CD4-positive, alpha-beta T cell (primary cell): ENCODE results near the gene CDH4. TPM values are rescaled to one million over a fixed set of nuclear protein-coding genes. Genes with fewer than 3 reads are reported as not detected.

Experiments
- ATAC-seq: fragments of 200-7000 bp; cut with Tn5 transposase; one replicate; pipeline ENCODE4 v1.10.0; 2022; ENCODE audit warnings: mild to moderate bottlenecking; ENCODE audit not compliant: poor library complexity
- CTCF ChIA-PET: fragments of 350-600 bp; sonication (Branson Sonifier 250); formaldehyde crosslinking; loops from one replicate; lab custom pipeline; 2021; ENCODE audit warnings: antibody characterized with exemption, inconsistent platforms; lab: Charles Lee
- POLR2A ChIA-PET: fragments of 350-600 bp; sonication (Branson Sonifier 250); formaldehyde crosslinking; loops from one replicate; lab custom pipeline; 2021; ENCODE audit warnings: antibody characterized with exemption, inconsistent platforms; lab: Charles Lee
- DNase-seq, 14 experiments: peaks; one replicate each; pipeline ENCODE4 v3.0.0-alpha.2; 2013 to 2020; ENCODE audit warnings: mixed read lengths in 2 of 14
- H3K27ac ChIP-seq, 2 donors: one replicate each; pipeline versions ENCODE4 v1.5.1 to v1.7.0; 2013; ENCODE audit warnings: low read length in 2 of 2, low read depth in 1 of 2, mild to moderate bottlenecking in 1 of 2
- H3K27me3 ChIP-seq, 2 experiments: 1 replicate in 1 of 2; 2 replicates in 1 of 2; pipeline versions ENCODE4 v1.6.1 to v1.7.0; 2013; ENCODE audit warnings: low read length in 2 of 2, control low read depth in 1 of 2, mild to moderate bottlenecking in 1 of 2, moderate library complexity in 1 of 2; ENCODE audit not compliant: insufficient read depth in 2 of 2, control insufficient read depth in 1 of 2
- H3K36me3 ChIP-seq: one replicate; pipeline ENCODE4 v1.6.1; 2013; ENCODE audit warnings: low read length, control low read depth; ENCODE audit not compliant: insufficient read depth
- H3K4me1 ChIP-seq: one replicate; pipeline ENCODE4 v1.6.1; 2013; ENCODE audit warnings: low read length, control low read depth; ENCODE audit not compliant: insufficient read depth
- H3K4me3 ChIP-seq: one replicate; pipeline ENCODE4 v1.5.1; 2013; ENCODE audit warnings: mild to moderate bottlenecking, low read length, moderate library complexity
- H3K9me3 ChIP-seq, 2 experiments: 1 replicate in 1 of 2; 2 replicates in 1 of 2; pipeline versions ENCODE4 v1.6.1 to v1.7.0; 2013; ENCODE audit warnings: low read length in 2 of 2, mild to moderate bottlenecking in 2 of 2, control low read depth in 1 of 2, moderate library complexity in 1 of 2; ENCODE audit not compliant: control insufficient read depth in 1 of 2, insufficient read depth in 1 of 2
- H3K27ac Mint-ChIP-seq: one replicate; pipeline ENCODE4 v1.8.0; 2020; ENCODE audit warnings: mixed read lengths
- H3K27me3 Mint-ChIP-seq: one replicate; pipeline ENCODE4 v1.8.0; 2021; ENCODE audit warnings: mixed read lengths
- H3K36me3 Mint-ChIP-seq: one replicate; pipeline ENCODE4 v1.8.0; 2021; ENCODE audit warnings: low read depth, mixed read lengths
- H3K4me1 Mint-ChIP-seq: one replicate; pipeline ENCODE4 v1.8.0; 2021; ENCODE audit warnings: low read depth, mixed read lengths
- H3K4me3 Mint-ChIP-seq: one replicate; pipeline ENCODE4 v1.8.0; 2020; ENCODE audit warnings: mild to moderate bottlenecking, mixed read lengths
- H3K9me3 Mint-ChIP-seq: one replicate; pipeline ENCODE4 v1.8.0; 2020; ENCODE audit warnings: mixed read lengths
- intact Hi-C, 2 experiments: fragments of 100-400 bp; cut with DNase I in 1 of 2; cut with micrococcal nuclease in 1 of 2; formaldehyde crosslinking; loops; one replicate each; pipeline versions ENCODE4 v1.15.1 to v1.9.0; 2023 to 2025; cut with DNase I, micrococcal nuclease
- total RNA-seq, 174 experiments: library from RNA in 2 of 174; stranded (reverse) in 2 of 174; gene quantifications; one replicate each; pipeline ENCODE4 v1.2.3 and lab custom pipeline; 2021 to 2026
- TF ChIP-seq, protein P1 (sequence below): fragments of 200-600 bp; IDR thresholded peaks from one replicate; pipeline ENCODE4 v1.8.0; 2022; ENCODE audit warnings: antibody characterized with exemption, mild to moderate bottlenecking

The CDH4 gene
- total RNA-seq, 2 experiments from 2014 or later, result 0.11 TPM

DNA sequence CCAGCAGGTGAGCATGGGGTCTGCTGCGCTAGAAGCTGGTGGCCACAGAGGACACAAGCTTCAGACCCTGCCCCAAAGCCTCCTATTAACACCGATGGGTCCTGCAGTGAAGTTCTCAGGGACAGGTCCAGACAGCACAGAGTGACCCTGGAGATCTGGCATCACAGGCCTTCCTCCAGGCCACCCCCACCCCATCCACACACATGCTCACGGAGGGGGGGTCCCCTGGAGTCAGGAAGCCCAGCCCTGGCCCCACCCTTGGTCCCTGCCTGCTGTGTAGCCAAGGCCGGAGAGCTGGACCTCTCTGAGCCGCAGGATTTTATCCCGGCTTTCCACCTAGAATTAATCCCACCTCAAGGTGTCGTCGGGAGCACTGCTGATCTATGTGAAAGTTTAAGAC, 646.3 kb downstream of the CDH4 start:
- ATAC-seq (no peak), DNase-seq (no peak)
- Histone ChIP-seq H3K36me3 (no peaks in the 10 kb centered on the region), H3K4me3 (no peak overlapping the region), H3K27me3 (no peaks in the 10 kb centered on the region), H3K4me1 (peaks cover 2% of the 10 kb centered on the region), H3K9me3 (peaks cover 0 to 6% of the 10 kb centered on the region in 2 experiments), H3K27ac (no peak overlapping the region)
- TF ChIP-seq, protein P1, sequence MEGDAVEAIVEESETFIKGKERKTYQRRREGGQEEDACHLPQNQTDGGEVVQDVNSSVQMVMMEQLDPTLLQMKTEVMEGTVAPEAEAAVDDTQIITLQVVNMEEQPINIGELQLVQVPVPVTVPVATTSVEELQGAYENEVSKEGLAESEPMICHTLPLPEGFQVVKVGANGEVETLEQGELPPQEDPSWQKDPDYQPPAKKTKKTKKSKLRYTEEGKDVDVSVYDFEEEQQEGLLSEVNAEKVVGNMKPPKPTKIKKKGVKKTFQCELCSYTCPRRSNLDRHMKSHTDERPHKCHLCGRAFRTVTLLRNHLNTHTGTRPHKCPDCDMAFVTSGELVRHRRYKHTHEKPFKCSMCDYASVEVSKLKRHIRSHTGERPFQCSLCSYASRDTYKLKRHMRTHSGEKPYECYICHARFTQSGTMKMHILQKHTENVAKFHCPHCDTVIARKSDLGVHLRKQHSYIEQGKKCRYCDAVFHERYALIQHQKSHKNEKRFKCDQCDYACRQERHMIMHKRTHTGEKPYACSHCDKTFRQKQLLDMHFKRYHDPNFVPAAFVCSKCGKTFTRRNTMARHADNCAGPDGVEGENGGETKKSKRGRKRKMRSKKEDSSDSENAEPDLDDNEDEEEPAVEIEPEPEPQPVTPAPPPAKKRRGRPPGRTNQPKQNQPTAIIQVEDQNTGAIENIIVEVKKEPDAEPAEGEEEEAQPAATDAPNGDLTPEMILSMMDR, result no peak
- H3K9me3 Mint-ChIP-seq, result no peaks in the 10 kb centered on the region
- no peak overlapping the region for H3K4me3 Mint-ChIP-seq
- no peaks in the 10 kb centered on the region for H3K36me3 Mint-ChIP-seq
- POLR2A ChIA-PET, result no interaction called here
- H3K27ac Mint-ChIP-seq, result no peak overlapping the region
- H3K4me1 Mint-ChIP-seq, result no peaks in the 10 kb centered on the region
- intact Hi-C loops, result no loop called here
- peaks cover 4% of the 10 kb centered on the region for H3K27me3 Mint-ChIP-seq
- CTCF ChIA-PET, result no interaction called here

DNA sequence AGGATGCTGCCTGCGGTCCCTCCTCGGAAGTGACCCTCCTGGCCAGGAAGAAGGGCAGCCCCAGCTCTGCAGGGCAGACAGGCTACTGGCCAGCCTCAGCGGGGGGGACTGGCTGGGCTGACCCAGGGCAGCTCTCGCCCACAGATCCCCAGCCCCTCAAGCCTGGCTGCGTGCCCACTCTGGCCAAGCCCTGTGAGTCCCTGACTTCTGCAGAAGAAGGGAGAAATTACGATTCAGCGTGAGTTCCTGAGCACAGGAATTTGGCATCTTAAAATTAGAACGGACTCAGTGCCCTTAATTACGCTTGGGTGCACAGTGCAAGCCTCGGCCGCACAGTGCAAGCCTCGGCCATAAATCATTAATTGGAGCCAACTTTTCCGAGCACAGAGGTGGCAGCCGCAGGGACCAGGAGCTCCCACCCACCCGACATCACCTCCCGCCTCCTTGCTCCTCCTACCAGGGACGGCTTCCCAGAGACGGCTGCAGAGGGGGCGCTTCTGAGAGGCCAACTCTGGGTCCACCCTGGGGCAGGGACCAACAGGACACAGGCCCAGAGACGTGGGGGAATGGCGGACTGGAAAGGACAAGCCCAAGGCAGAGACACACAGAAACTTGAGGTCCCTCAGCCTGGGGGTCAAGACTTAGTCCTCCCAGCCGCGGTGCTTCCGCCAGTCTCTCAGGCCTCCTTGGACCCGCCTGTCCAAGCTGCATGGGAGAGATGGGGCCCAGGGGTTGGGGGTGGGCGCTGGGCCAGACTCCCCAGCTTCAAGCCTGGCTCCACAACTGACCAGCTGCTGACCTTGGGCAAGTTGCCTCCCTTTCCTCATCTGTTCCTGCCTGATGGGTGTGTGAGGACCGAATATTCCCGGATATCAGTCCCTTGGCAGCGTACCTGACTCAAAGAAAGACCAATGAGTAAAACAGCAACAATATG, 648.2 kb downstream of the CDH4 start:
- H3K9me3 ChIP-seq, result peaks cover 0 to 14% of the 10 kb centered on the region in 2 experiments
- POLR2A ChIA-PET, result no interaction called here
- ATAC-seq (no peak), DNase-seq (no peak)
- no peaks in the 10 kb centered on the region for H3K36me3 Mint-ChIP-seq
- no peak overlapping the region for H3K4me3 Mint-ChIP-seq
- TF ChIP-seq, protein P1, result no peak
- H3K27ac Mint-ChIP-seq, result no peak overlapping the region
- peaks cover 4% of the 10 kb centered on the region for H3K27me3 Mint-ChIP-seq
- CTCF ChIA-PET, result no interaction called here
- H3K9me3 Mint-ChIP-seq, result no peaks in the 10 kb centered on the region
- H3K4me1 ChIP-seq, result peaks cover 2% of the 10 kb centered on the region
- no peaks in the 10 kb centered on the region for H3K36me3 ChIP-seq
- H3K4me1 Mint-ChIP-seq, result no peaks in the 10 kb centered on the region
- intact Hi-C loops, result no loop called here
- no peak overlapping the region for H3K27ac ChIP-seq
- no peak overlapping the region for H3K4me3 ChIP-seq
- H3K27me3 ChIP-seq, result no peaks in the 10 kb centered on the region

DNA sequence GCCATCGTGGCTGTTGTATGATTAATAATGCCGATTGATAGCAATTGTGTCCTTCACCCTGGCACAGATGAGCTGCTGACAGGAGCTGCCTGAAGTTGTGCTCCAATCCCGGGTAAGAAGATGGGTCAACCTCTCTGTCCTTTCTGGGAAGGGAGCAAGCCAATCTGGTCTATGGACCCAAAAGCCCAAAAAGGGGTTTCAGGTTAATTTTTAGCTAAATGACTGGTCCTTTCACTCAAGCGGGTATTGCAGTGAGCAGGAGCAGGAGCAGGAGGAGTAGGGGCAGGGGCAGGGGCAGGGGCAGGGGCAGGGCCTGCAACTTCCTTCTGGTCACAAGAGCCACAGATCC, 648.9 kb downstream of the CDH4 start:
- ChIA-PET POLR2A (no interaction called here), CTCF (no interaction called here)
- no peak overlapping the region for H3K27ac Mint-ChIP-seq
- Histone ChIP-seq H3K4me3 (no peak overlapping the region), H3K27me3 (no peaks in the 10 kb centered on the region), H3K27ac (no peak overlapping the region), H3K4me1 (peaks cover 2% of the 10 kb centered on the region), H3K9me3 (peaks cover 0 to 14% of the 10 kb centered on the region in 2 experiments), H3K36me3 (no peaks in the 10 kb centered on the region)
- intact Hi-C loops, result no loop called here
- H3K36me3 Mint-ChIP-seq, result no peaks in the 10 kb centered on the region
- H3K4me1 Mint-ChIP-seq, result no peaks in the 10 kb centered on the region
- no peak for DNase-seq
- ATAC-seq, result no peak
- H3K9me3 Mint-ChIP-seq, result no peaks in the 10 kb centered on the region
- H3K4me3 Mint-ChIP-seq, result no peak overlapping the region
- TF ChIP-seq, protein P1, result no peak
- peaks cover 4% of the 10 kb centered on the region for H3K27me3 Mint-ChIP-seq
